HG03095 (cell line): ENCODE measurements around the gene CRB1.
"Not testable (repeated sequence)": the region's sequence is repeated elsewhere in the genome, so short reads cannot be mapped to it uniquely, and the experiment has no call there.

ENCODE experiments used
- ATAC-seq: cut with Tn5 transposase; IDR thresholded peaks from one replicate; pipeline ENCODE4 v1.9.1; 2021; ENCODE audit warnings: moderate library complexity; ENCODE audit not compliant: unreplicated experiment

Gene CRB1

DNA sequence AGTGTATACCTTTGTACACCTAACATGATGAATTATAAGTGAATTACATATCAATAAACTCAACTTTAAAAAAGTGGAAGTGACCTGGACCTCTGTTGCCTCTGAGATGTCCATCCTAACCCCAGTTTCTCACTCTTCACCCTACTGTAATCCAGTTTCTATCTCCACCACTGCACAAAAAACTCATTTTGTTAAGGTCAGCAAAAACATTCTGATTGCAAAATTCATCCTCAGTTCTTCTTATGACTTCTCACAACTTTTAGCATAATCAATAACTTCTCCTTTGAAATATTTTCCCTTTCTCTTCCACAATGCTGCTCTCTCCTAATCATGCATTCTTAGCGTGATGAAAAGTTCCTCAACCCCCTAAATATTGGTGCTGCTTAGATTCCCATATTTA lies 129.8 kb downstream of the CRB1 start:
- ATAC-seq, result no peak

DNA sequence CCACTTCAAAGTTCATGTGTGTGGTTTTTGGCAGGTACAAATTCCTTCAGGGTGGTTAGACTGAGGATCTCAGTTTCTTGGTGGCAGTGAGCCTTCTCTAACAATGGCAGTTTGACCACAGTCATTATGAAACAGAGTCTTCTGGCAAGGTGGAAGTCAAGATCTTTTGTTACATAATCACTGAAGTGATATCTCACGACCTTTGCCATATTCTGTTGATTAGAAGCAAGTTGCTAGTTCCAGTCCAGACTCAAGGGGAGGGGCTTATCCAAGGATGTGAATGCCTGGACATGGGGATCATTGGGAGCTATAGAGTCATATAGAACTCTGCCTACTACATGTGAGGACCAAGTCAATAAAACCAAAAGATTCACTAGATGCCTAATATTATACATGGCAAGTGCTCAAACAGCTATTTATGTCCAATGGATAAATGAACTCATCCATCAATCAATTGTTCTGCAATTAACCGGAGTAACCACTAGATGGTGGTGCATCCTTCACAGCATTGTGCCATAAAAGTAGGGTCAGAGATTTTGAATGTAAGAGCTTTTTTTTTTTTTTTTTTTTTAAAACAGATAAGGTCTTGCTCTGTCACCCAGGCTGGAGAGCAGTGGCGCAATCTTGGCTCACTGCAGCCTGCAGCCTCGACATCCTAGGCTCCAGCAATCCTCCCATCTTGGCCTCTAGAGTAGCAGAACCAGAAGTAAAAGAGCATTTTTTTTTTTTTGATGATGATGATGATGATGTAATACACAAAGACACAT lies 131.9 kb downstream of the CRB1 start:
- ATAC-seq, result peak; percentile 61

DNA sequence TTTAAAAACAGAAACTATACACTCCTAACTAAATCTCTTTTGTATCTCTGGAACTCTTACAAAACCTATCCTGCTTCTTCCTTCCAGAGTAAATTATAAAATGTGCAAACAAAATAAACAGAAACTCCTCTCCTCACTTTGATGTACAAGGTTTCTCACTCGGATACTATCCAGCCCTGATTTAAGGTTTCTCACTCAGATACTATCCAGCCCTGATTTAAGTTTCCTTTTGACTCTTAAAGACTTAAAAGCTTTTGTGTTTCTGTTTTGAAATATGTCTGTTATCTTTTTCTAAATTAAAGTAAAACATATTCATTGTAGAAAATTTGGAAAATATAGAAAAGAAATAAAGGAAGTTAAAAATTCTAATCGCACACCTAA lies 132.5 kb downstream of the CRB1 start:
- no peak for ATAC-seq

GRCh38 chr1:197402189-197402588 lies 134.1 kb downstream of the CRB1 start:
- no peak for ATAC-seq

DNA sequence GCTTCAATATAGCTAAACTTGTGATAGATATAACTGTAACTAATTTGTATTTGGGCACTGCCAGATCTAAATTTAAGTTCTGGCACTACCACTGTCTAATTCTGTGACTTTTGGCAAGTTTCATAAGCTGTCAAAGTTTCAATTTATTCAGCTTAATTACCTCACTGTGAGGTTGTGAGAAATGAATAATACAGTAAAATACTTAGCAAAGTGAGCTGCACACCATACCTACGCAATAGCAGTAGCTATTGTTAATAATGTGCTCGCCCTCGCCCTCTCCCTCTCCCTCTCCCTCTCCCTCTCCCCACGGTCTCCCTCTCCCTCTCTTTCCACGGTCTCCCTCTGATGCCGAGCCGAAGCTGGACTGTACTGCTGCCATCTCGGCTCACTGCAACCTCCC lies 136.7 kb downstream of the CRB1 start:
- ATAC-seq, result not testable (repeated sequence)

DNA sequence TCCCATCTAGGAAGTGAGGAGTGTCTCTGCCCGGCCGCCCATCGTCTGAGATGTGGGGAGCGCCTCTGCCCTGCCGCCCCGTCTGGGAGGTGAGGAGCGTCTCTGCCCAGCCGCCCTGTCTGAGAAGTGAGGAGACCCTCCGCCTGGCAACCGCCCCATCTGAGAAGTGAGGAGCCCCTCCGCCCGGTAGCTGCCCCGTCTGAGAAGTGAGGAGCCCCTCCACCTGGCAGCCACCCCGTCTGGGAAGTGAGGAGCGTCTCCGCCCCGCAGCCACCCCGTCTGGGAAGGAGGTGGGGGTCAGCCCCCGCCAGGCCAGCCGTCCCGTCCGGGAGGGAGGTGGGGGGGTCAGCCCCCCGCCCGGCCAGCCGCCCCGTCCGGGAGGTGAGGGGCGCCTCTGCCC lies 137.6 kb downstream of the CRB1 start:
- not testable (repeated sequence) for ATAC-seq

DNA sequence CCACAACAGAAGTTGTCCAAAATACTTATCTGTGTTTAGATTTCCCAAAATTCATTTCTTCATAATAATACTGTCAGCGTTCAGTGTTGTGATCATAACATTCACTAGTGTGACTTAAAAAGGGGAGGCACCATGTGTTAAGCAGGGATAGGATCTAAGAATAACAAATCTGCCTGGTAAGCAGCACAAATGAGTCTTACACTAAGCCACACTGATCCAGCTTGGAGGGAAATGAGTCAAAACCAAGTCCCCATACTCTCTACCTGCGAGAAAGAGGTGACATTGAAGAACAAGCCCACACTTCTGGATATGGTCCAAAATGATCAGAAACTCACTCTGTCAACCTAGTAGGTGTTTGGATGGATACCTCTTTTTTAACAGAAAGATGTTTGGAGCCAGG lies 145.5 kb downstream of the CRB1 start:
- no peak for ATAC-seq

GRCh38 chr1:197415221-197415620 lies 147.2 kb downstream of the CRB1 start:
- no peak for ATAC-seq

- ATAC-seq, result no peak
Measured at GRCh38 chr1:197418693-197419092, 150.6 kb downstream of the CRB1 start.

GRCh38 chr1:197422993-197423392 lies 154.9 kb downstream of the CRB1 start:
- ATAC-seq, result no peak

DNA sequence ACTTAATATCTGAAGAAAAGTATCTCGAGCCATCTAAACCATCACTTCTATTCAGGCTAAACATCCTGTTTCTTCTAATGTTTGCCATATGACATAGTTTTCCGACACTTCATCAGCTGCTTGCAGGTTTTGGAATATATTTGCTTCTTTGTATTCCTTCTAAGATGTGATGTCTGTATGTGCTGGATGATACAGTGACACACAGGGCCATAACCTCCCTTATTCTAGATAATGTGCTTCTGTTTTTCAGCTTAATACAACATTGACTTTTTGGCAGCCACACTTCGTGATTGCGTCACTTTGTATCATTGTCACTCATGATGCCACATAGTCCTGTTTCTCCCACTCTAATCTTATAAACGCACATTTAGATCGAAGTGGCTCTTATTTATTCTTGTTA lies 156.3 kb downstream of the CRB1 start:
- ATAC-seq, result no peak

DNA sequence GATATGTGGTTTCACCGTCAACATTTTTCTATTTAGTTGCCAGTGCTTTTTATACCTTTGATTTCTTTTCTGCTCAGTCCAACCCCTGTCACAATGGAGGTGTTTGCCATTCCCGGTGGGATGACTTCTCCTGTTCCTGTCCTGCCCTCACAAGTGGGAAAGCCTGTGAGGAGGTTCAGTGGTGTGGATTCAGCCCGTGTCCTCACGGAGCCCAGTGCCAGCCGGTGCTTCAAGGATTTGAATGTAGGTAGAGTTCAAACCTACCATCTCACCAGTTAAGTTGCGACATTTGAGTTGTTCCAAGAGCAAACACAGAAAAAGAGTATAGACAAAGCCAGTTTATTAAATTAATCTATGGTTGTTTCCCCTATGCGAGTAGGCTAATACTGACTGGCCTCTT lies 161.3 kb downstream of the CRB1 start:
- ATAC-seq, result no peak

DNA sequence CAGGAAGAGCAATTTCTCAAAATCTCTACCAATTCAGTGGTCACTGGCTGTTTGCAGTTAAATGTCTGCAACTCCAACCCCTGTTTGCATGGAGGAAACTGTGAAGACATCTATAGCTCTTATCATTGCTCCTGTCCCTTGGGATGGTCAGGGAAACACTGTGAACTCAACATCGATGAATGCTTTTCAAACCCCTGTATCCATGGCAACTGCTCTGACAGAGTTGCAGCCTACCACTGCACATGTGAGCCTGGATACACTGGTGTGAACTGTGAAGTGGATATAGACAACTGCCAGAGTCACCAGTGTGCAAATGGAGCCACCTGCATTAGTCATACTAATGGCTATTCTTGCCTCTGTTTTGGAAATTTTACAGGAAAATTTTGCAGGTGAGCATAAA lies 167.2 kb downstream of the CRB1 start:
- ATAC-seq, result no peak

DNA sequence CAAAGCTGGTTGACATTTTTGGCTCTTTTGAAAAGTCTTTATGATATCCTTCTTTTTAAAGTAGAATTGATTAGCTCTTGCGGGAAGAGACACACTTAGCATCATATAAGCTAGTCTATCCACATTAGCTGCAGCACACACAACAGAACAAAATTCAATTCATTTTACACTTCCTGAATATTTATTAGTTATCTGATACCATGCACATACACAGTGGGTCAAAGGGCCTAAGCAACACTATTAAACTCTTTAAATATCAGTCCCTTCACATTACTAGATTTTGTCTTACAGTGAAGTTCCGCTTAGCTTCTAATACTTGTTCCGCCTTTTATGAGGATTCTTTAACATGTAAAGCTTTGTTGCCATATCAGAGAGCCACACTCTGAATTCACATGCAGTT lies 169.5 kb downstream of the CRB1 start:
- ATAC-seq, result no peak

GRCh38 chr1:197438010-197438790 lies 170.1 kb downstream of the CRB1 start:
- ATAC-seq, result no peak

DNA sequence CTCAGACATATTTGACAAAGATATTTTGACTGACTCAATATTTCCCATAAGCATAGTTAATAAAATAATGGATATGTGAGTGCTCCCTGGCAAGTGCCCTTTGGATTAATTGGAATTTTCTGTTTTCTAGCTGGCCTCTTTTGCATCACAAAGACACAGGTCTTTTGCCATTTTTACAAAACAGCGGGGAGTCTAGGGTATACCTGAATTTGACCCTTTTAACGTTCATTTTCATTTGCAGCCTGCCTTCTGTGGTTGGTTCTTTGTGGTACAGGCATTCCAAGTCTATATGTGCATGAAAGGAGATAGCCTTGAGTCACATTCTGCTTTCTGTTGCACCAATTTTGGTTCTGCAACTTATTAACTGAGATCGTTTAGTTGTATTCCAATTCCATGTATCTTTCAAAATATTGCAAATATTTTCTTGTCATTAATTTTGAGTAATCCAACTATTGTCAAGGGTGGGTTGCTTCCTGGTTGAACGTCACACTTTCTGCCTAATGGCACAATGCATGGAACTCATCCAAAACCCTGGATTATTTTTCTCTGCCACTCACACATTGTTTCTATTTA lies 171.7 kb downstream of the CRB1 start:
- no peak for ATAC-seq

- ATAC-seq, result no peak
Measured at GRCh38 chr1:197440715-197441114, 172.7 kb downstream of the CRB1 start.

GRCh38 chr1:197441999-197442414 lies 174.0 kb downstream of the CRB1 start:
- ATAC-seq, result no peak

GRCh38 chr1:197444755-197445154 lies 176.7 kb downstream of the CRB1 start:
- ATAC-seq, result no peak

GRCh38 chr1:197448121-197448779 lies 180.2 kb downstream of the CRB1 start:
- ATAC-seq, result no peak

DNA sequence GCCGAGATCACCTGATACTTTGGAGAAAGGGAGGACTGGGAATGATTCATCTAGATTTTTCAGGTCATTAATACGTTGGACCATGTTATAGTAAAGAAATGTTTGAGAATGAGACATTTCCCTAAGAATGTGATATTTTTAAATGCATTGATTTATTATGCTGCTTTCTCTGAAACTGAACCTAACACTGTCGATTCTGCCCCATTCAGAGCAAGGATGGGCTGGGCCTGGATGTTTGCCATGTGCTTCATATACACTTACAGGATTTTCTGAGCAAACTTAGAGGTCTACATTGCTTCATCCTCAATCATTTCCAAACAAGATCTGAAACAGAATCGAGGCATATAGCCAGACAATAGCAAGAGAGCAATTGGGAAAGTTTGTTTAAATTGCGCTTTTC lies 183.3 kb downstream of the CRB1 start:
- ATAC-seq, result no peak
